ENCODE data around the gene TRDN.

GRCh38 chr6:123520217-123520616, 116.5 kb downstream of the TRDN start:
- TF ChIP-seq CTCF (IDR thresholded peaks at IDR 0.05) (no peak), POLR2A (IDR thresholded peaks at IDR 0.05) (no peak)
